ENCODE data around the gene SLC43A3.
A peak's percentile ranks its signal among the peaks of the same experiment; 100 is the strongest.

DNA sequence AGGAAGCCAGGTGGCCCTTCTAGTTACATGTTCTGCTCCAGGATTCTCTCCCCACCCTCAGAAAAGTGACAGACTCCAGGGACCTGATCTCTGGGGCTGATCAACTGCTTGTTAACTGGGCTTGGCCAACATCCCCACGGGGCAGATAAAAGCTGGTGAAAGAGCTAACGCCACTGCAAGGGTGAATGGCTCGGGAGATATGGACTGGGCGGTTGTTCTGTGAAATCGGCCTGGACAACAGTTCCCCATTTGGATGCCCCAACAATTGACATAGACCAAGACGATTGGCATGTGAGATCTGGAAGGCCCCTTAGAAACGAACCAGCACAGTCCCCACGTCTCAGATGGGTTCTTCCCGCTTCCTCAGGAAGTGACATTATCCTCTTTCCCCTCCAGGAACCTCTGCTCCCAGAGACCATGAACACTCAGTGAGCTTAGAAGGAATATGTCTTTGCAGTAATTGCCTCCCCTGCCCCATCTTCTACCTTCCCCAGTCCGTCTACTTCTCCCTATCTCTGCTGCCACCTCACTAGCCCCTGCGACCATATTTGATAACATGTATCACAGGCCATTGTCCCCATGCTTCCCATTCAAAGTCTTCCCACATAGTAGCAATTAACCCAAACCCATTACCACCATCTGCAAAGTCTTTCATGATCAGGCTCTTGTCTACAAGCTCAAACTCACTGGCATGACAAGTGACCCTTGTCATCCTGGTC is 30.9 kb downstream of the SLC43A3 start:
- TF ChIP-seq CBX1 (IDR thresholded peaks at IDR 0.05; ENCODE audit: low read depth) (no peak), BCOR (IDR thresholded peaks at IDR 0.05) (no peak), MBD2 (IDR thresholded peaks at IDR 0.05; ENCODE audit: borderline replicate concordance, low read depth) (no peak; the same call in 1 of the 2 replicates), PHF20 (IDR thresholded peaks at IDR 0.05; ENCODE audit: partially characterized antibody) (no peak), C11orf30 (IDR thresholded peaks at IDR 0.05; ENCODE audit: low read depth) (no peak), EGR1 (conservative IDR thresholded peaks at IDR 0.05) (no peak)
- TF ChIP-seq, protein P1, sequence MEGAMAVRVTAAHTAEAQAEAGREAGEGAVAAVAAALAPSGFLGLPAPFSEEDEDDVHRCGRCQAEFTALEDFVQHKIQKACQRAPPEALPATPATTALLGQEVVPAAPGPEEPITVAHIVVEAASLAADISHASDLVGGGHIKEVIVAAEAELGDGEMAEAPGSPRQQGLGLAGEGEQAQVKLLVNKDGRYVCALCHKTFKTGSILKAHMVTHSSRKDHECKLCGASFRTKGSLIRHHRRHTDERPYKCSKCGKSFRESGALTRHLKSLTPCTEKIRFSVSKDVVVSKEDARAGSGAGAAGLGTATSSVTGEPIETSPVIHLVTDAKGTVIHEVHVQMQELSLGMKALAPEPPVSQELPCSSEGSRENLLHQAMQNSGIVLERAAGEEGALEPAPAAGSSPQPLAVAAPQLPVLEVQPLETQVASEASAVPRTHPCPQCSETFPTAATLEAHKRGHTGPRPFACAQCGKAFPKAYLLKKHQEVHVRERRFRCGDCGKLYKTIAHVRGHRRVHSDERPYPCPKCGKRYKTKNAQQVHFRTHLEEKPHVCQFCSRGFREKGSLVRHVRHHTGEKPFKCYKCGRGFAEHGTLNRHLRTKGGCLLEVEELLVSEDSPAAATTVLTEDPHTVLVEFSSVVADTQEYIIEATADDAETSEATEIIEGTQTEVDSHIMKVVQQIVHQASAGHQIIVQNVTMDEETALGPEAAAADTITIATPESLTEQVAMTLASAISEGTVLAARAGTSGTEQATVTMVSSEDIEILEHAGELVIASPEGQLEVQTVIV (CRISPR knock-in tag; IDR thresholded peaks at IDR 0.05; ENCODE audit: borderline replicate concordance): 0 out of 2 replicates have a peak, but pooled peaks have one; percentile 12
- TF ChIP-seq, protein P2, sequence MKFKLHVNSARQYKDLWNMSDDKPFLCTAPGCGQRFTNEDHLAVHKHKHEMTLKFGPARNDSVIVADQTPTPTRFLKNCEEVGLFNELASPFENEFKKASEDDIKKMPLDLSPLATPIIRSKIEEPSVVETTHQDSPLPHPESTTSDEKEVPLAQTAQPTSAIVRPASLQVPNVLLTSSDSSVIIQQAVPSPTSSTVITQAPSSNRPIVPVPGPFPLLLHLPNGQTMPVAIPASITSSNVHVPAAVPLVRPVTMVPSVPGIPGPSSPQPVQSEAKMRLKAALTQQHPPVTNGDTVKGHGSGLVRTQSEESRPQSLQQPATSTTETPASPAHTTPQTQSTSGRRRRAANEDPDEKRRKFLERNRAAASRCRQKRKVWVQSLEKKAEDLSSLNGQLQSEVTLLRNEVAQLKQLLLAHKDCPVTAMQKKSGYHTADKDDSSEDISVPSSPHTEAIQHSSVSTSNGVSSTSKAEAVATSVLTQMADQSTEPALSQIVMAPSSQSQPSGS (CRISPR knock-in tag; IDR thresholded peaks at IDR 0.05): no peak
- TF ChIP-seq, protein P3, sequence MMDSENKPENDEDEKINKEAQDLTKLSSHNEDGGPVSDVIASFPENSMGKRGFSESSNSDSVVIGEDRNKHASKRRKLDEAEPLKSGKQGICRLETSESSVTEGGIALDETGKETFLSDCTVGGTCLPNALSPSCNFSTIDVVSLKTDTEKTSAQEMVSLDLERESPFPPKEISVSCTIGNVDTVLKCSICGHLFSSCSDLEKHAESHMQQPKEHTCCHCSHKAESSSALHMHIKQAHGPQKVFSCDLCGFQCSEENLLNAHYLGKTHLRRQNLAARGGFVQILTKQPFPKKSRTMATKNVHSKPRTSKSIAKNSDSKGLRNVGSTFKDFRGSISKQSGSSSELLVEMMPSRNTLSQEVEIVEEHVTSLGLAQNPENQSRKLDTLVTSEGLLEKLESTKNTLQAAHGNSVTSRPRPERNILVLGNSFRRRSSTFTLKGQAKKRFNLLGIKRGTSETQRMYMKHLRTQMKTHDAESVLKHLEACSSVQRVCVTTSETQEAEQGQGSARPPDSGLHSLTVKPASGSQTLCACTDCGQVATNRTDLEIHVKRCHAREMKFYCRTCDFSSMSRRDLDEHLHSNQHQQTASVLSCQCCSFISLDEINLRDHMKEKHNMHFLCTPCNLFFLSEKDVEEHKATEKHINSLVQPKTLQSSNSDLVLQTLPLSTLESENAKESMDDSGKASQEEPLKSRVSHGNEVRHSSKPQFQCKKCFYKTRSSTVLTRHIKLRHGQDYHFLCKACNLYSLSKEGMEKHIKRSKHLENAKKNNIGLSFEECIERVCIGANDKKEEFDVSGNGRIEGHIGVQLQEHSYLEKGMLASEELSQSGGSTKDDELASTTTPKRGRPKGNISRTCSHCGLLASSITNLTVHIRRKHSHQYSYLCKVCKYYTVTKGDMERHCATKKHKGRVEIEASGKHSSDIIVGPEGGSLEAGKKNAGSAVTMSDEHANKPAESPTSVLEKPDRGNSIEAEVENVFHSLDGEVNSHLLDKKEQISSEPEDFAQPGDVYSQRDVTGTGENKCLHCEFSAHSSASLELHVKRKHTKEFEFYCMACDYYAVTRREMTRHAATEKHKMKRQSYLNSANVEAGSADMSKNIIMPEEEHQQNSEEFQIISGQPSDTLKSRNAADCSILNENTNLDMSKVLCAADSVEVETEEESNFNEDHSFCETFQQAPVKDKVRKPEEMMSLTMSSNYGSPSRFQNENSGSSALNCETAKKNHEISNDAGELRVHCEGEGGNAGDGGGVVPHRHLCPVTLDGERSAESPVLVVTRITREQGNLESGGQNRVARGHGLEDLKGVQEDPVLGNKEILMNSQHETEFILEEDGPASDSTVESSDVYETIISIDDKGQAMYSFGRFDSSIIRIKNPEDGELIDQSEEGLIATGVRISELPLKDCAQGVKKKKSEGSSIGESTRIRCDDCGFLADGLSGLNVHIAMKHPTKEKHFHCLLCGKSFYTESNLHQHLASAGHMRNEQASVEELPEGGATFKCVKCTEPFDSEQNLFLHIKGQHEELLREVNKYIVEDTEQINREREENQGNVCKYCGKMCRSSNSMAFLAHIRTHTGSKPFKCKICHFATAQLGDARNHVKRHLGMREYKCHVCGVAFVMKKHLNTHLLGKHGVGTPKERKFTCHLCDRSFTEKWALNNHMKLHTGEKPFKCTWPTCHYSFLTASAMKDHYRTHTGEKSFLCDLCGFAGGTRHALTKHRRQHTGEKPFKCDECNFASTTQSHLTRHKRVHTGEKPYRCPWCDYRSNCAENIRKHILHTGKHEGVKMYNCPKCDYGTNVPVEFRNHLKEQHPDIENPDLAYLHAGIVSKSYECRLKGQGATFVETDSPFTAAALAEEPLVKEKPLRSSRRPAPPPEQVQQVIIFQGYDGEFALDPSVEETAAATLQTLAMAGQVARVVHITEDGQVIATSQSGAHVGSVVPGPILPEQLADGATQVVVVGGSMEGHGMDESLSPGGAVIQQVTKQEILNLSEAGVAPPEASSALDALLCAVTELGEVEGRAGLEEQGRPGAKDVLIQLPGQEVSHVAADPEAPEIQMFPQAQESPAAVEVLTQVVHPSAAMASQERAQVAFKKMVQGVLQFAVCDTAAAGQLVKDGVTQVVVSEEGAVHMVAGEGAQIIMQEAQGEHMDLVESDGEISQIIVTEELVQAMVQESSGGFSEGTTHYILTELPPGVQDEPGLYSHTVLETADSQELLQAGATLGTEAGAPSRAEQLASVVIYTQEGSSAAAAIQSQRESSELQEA (IDR thresholded peaks at IDR 0.05; ENCODE audit: low read depth): no peak
- TF ChIP-seq, protein P4, sequence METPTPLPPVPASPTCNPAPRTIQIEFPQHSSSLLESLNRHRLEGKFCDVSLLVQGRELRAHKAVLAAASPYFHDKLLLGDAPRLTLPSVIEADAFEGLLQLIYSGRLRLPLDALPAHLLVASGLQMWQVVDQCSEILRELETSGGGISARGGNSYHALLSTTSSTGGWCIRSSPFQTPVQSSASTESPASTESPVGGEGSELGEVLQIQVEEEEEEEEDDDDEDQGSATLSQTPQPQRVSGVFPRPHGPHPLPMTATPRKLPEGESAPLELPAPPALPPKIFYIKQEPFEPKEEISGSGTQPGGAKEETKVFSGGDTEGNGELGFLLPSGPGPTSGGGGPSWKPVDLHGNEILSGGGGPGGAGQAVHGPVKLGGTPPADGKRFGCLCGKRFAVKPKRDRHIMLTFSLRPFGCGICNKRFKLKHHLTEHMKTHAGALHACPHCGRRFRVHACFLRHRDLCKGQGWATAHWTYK (CRISPR knock-in tag; IDR thresholded peaks at IDR 0.05): no peak
- TF ChIP-seq, protein P5, sequence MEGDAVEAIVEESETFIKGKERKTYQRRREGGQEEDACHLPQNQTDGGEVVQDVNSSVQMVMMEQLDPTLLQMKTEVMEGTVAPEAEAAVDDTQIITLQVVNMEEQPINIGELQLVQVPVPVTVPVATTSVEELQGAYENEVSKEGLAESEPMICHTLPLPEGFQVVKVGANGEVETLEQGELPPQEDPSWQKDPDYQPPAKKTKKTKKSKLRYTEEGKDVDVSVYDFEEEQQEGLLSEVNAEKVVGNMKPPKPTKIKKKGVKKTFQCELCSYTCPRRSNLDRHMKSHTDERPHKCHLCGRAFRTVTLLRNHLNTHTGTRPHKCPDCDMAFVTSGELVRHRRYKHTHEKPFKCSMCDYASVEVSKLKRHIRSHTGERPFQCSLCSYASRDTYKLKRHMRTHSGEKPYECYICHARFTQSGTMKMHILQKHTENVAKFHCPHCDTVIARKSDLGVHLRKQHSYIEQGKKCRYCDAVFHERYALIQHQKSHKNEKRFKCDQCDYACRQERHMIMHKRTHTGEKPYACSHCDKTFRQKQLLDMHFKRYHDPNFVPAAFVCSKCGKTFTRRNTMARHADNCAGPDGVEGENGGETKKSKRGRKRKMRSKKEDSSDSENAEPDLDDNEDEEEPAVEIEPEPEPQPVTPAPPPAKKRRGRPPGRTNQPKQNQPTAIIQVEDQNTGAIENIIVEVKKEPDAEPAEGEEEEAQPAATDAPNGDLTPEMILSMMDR (IDR thresholded peaks at IDR 0.05 in 2 of 3, conservative IDR thresholded peaks at IDR 0.05 in 1 of 3; ENCODE audit: insufficient read depth in 2 of 3, low read depth in 1 of 3, low read length in 3 of 3): no peak; a peak in 1 of 6 replicates

Data from K562 (cell line).